Stimulated activated CD4-positive, alpha-beta T cell treated with anti-CD3 and anti-CD28 coated beads, Interleukin-12 subunit alpha, Interleukin-12 subunit beta, amount 100 ng/mL, for 48 hours (primary cell): Measurements from ENCODE around the gene ADAMTS10.
"Not testable (repeated sequence)": the region's sequence is repeated elsewhere in the genome, so short reads cannot be mapped to it uniquely, and the experiment has no call there.

Source experiments
- DNase-seq, 3 donors: peaks; one replicate each; pipeline ENCODE4 v3.0.0-alpha.2; 2020; ENCODE audit warnings: low read depth in 2 of 3, low spot score in 1 of 3

ADAMTS10 gene

DNA sequence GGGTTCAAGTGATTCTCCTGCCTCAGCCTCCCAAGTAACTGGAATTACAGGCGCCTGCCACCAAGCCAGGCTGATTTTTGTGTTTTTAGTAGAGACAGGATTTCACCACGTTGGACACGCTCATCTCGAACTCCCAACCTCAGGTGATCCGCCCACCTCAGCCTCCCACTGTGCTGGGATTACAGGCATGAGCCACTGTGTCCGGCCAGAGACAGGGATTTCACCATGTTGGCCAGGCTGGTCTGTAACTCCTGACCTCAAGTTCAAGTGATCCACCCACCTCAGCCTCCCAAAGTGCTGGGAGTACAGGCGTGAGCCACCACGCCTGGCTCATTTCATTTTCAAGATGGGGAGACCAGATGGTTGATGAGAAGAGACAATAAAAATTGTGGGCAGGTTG lies 45.6 kb downstream of the ADAMTS10 start:
- DNase-seq: not testable (repeated sequence)

GRCh38 chr19:8561075-8561764 lies 49.3 kb downstream of the ADAMTS10 start:
- no peak for DNase-seq

DNA sequence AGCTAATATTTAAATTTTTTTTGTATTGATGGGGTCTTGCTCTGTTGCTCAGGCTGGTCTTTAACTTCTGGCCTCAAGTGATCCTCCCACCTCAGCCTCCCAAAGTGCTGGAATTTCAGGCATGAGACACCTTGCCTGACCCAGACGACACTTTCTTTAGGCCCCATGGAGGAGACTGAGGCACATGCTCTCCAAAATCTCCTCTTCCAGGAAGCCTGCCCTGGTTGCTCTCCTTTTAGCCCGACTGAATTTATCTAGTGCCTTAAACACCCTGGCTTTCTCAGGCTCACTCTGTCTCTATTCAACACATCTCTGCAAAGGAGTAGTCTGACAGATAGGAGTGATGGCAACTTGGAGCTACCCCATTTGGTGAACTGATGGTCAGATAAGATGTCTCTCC lies 52.2 kb downstream of the ADAMTS10 start:
- DNase-seq: no peak

DNA sequence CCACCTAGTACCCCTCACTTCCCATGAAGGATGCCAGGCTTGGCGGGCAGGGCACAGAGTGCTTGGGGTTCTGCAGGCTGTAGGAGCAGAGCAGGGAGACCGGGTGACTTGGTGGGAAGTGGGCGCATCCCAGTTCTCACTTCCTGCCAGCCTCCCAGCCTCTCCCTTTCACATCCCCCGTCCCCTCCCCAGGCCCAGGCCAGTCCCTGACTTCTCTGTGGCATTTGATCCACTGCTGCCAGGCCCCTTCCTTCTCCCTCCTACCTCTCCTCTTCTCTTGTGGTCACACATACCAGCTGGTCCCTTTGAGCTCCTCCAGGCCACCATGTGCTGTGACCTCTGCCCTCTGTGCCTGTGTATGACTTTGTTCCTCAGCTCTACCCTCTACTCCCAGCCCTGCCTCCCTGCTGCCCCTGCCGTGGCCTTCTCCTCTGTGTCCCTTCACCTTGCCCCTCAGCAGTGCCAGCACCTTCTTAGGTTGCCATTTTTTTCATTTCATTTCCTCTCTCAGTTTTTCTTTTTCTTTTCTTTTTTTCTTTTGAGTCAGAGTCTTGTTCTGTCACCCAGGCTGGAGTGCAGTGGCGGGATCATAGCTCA lies 52.8 kb downstream of the ADAMTS10 start:
- DNase-seq: no peak

GRCh38 chr19:8553729-8554128 lies 56.8 kb downstream of the ADAMTS10 start:
- not testable (repeated sequence) for DNase-seq

GRCh38 chr19:8552810-8553209 lies 57.7 kb downstream of the ADAMTS10 start:
- DNase-seq: no peak

DNA sequence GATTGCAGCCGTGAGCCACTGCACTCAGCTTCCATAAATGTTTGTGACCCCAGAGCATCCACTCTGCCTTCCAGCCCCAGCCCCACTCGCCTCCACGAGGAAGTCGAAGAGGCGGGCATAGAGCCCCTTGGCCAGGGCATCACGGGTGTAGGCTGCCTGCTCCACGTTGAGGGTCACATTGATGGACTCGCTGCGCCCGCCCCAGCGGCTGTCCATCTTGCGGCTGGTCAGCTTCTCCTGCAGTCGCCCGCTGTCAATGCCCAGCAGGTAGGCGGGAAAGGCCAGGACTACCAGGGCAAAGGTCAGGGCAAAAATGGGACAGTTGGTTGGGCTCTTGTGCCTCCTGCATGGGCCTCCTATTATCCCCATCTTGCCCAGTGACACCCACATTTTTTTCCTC lies 60.4 kb downstream of the ADAMTS10 start:
- DNase-seq: no peak

DNA sequence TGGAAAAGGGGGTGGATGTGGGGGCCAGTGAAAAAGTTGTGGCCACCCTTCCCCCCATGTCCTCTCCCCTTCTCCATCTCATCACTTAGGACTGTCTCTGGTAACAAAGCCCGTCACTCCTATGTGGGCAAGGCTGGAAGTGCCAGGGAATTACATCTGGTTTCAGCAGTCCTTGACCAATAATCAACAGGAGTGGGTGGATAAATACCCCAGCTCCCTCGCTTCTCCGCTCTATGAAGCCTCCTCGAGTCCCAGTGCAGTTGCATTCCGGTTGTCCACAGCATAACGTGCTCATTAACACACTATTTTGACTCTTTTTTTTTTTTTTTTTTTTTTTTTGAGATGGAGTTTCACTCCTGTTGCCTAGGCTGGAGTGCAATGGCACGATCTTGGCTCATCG lies 64.8 kb downstream of the ADAMTS10 start:
- DNase-seq: no peak

DNA sequence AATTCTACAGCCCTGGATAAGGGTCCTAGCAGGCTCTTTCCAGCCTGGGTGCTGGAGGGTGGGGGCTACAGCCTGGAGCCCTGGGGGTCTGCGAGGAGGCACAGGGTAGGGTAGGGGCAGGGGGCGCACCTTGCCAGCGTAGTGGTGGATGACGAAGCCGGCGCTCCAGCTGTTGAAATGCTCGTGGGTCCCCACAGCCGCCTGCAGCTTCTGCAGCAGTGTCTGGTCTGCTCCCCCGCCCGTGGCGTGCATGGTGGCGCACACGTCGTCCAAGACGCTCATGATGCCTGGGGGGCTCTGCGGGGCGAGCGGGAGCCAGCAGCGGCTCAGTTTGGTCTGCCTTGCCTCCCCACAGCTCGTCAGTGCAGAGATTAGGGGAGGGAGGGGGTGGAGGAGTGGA lies 66.3 kb downstream of the ADAMTS10 start:
- DNase-seq: no peak

DNA sequence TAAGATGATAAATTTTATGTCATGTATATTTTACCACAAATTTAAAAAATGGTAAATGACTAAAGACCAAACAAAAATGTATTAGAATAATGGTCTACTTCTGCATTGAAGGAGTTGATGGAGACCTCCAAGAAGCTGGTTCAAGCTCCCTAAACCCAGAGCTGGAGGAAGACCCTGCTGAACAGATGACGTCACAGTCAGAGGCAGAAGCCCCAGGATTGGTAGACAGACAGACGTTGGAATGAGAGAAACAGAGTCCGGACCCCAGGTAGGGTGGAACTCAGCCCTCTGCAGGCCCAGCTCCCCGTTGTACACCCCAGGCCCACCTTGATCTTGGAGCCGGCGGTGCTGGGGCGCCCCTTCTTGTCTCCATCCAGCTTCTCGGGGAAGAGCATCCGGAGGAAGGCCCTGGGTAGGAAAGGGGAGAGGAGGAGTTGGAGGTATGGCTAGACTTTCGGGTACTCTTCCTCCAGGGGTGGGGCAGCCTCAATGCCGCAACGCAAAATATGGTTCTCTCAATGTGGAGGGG lies 70.8 kb downstream of the ADAMTS10 start:
- DNase-seq: no peak

- DNase-seq: no peak
These were observed 73.4 kb downstream of the ADAMTS10 start for GRCh38 chr19:8537099-8537498.

GRCh38 chr19:8536282-8536681 lies 74.2 kb downstream of the ADAMTS10 start:
- no peak for DNase-seq

DNA sequence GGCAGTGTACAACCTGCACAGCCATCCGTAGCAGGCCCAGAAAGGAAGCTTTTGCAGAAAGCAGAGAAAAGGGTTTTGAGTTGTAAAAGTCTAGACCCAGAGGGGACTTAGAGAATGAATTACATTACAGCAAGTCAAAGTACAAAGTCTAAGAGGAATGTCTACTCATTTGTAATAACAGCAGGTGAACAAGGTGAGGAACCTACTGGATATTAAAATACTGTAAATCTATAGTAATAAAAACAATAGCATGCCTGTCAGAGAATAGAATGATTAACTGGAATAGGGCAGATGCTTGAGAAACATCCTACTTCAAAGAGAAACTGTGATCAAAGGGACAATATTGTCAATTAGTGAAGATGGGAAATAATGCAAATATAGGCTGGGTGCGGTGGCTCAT lies 78.3 kb downstream of the ADAMTS10 start:
- no peak for DNase-seq

DNA sequence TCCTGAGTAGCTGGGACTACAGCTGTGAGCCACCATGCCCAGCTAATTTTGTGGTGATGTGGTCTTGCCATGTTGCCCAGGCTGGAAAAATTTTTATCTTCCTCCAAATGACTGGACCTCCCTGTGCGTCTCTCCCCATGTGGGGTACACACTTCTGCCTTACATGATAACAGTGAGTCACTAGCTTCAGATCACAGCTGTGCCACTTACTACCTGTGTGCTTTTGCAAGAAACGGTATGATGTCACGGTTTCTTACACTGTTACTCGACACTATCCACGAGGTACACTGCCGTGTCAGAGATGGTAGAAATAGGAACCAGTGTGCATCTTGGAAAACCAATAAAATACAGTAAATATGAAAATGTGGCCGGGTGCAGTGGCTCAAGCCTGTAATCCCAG lies 79.0 kb downstream of the ADAMTS10 start:
- no peak for DNase-seq
